RWPE1 (cell line): Measurements from ENCODE around the gene SLC5A12.

ENCODE experiments used
- CTCF ChIA-PET: fragments of 350-600 bp; sonication (Branson Sonifier 250); formaldehyde crosslinking; extraction: SDS; loops from one replicate; lab custom pipeline; 2021; lab: Yijun Ruan, JAX
- POLR2A ChIA-PET: fragments of 400-600 bp; formaldehyde crosslinking; extraction: SDS; loops from one replicate; lab custom pipeline; 2020; ENCODE audit warnings: antibody characterized with exemption; ENCODE audit not compliant: low non-redundant PET; lab: Yijun Ruan, JAX
- DNase-seq: peaks from one replicate; pipeline ENCODE4 v3.0.0; 2012; ENCODE audit warnings: low spot score
- H3K27ac ChIP-seq: fragments of 450-650 bp; 2 replicates; pipeline ENCODE4 v1.5.1; 2017
- TF ChIP-seq, protein P1 (sequence below): fragments of 450-650 bp; conservative IDR thresholded peaks from 2 replicates; pipeline ENCODE4 v1.5.1; 2017; ENCODE audit warnings: low read depth, mild to moderate bottlenecking

The SLC5A12 gene

GRCh38 chr11:26623076-26623659, 98.7 kb downstream of the SLC5A12 start:
- peak overlapping the region; percentile 66 for H3K27ac ChIP-seq
- ChIA-PET CTCF (no interaction called here), POLR2A (no interaction called here)
- DNase-seq, result peak; percentile 67
- TF ChIP-seq, protein P1, sequence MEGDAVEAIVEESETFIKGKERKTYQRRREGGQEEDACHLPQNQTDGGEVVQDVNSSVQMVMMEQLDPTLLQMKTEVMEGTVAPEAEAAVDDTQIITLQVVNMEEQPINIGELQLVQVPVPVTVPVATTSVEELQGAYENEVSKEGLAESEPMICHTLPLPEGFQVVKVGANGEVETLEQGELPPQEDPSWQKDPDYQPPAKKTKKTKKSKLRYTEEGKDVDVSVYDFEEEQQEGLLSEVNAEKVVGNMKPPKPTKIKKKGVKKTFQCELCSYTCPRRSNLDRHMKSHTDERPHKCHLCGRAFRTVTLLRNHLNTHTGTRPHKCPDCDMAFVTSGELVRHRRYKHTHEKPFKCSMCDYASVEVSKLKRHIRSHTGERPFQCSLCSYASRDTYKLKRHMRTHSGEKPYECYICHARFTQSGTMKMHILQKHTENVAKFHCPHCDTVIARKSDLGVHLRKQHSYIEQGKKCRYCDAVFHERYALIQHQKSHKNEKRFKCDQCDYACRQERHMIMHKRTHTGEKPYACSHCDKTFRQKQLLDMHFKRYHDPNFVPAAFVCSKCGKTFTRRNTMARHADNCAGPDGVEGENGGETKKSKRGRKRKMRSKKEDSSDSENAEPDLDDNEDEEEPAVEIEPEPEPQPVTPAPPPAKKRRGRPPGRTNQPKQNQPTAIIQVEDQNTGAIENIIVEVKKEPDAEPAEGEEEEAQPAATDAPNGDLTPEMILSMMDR, result no peak

GRCh38 chr11:26622181-26622580, 99.7 kb downstream of the SLC5A12 start:
- POLR2A ChIA-PET, result no interaction called here

GRCh38 chr11:26621132-26621531, 100.7 kb downstream of the SLC5A12 start:
- TF ChIP-seq, protein P1, result no peak
- H3K27ac ChIP-seq, result no peak overlapping the region
- POLR2A ChIA-PET, result no interaction called here
- CTCF ChIA-PET, result interaction anchor here (0.6 kb wide), 2 partner anchors 10 to 42 kb away, joined by 3 read pairs; no protein-coding TSS in a partner anchor
- DNase-seq, result peak; percentile 92

More at GRCh38 chr11:26622181-26622580, 99.7 kb downstream of the SLC5A12 start:
- TF ChIP-seq, protein P1, result no peak
- CTCF ChIA-PET, result interaction anchor here (0.6 kb wide), 1 partner anchor 730 kb away, joined by 3 read pairs; no protein-coding TSS in a partner anchor
- DNase-seq, result peak; percentile 5
- H3K27ac ChIP-seq, result no peak overlapping the region

GRCh38 chr11:26620282-26621045, 101.4 kb downstream of the SLC5A12 start:
- ChIA-PET CTCF (no interaction called here), POLR2A (no interaction called here)
- peak; percentile 45 for DNase-seq
- TF ChIP-seq, protein P1, result no peak
- H3K27ac ChIP-seq, result no peak overlapping the region

DNA sequence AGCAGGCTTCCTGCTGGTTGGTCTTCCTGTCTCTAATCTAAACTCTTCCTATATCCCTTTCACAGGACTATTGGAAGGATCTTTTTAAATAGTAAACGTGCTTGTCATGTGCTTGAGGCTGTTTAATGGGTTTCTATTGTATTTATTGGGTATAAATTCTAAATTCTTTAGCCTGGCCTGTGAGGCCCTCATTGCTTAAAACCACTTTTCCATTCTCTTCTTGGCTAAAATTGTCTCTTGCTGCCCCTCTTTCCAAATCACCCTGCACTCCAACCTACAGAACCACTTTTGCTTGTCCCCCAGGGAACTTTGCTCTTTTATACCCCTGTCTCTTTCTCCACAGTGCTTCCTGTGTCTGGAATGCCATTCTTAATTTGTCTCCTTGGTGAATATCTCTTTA, 103.4 kb downstream of the SLC5A12 start:
- POLR2A ChIA-PET, result no interaction called here

More for the DNA sequence above, 103.4 kb downstream of the SLC5A12 start:
- TF ChIP-seq, protein P1, result no peak
- no peak for DNase-seq
- H3K27ac ChIP-seq, result no peak overlapping the region
- CTCF ChIA-PET, result interaction anchor here (1.0 kb wide), 1 partner anchor 21 kb away, joined by 3 read pairs; no protein-coding TSS in a partner anchor
